ENCODE data around the gene ZFYVE28.

The ZFYVE28 gene

GRCh38 chr4:2352171-2352570 is 66.3 kb downstream of the ZFYVE28 start:
- no peak for DNase-seq (ENCODE audit: low spot score)

GRCh38 chr4:2350982-2351381 is 67.5 kb downstream of the ZFYVE28 start:
- no peak for DNase-seq (ENCODE audit: low spot score)

GRCh38 chr4:2348786-2349185 is 69.7 kb downstream of the ZFYVE28 start:
- no peak for DNase-seq (ENCODE audit: low spot score)

- no peak for DNase-seq (ENCODE audit: low spot score)
These were observed 71.3 kb downstream of the ZFYVE28 start for GRCh38 chr4:2347190-2347589.

- no peak for DNase-seq (ENCODE audit: low spot score)
These were observed 75.0 kb downstream of the ZFYVE28 start for GRCh38 chr4:2343476-2343875.

- DNase-seq (ENCODE audit: low spot score), result no peak
These were observed 76.4 kb downstream of the ZFYVE28 start for GRCh38 chr4:2341911-2342652.

- no peak for DNase-seq (ENCODE audit: low spot score)
These were observed 77.1 kb downstream of the ZFYVE28 start for GRCh38 chr4:2341261-2341841.

GRCh38 chr4:2340272-2341061 is 78.0 kb downstream of the ZFYVE28 start:
- DNase-seq (ENCODE audit: low spot score), result no peak

GRCh38 chr4:2339458-2340271 is 78.8 kb downstream of the ZFYVE28 start:
- DNase-seq (ENCODE audit: low spot score), result no peak

- DNase-seq (ENCODE audit: low spot score), result no peak
These were observed 79.5 kb downstream of the ZFYVE28 start for GRCh38 chr4:2338754-2339457.

GRCh38 chr4:2337896-2338295 is 80.5 kb downstream of the ZFYVE28 start:
- DNase-seq (ENCODE audit: low spot score), result no peak

- DNase-seq (ENCODE audit: low spot score), result no peak
These were observed 81.2 kb downstream of the ZFYVE28 start for GRCh38 chr4:2337131-2337723.

GRCh38 chr4:2336659-2337058 is 81.8 kb downstream of the ZFYVE28 start:
- DNase-seq (ENCODE audit: low spot score), result no peak

GRCh38 chr4:2335729-2336101 is 82.7 kb downstream of the ZFYVE28 start:
- DNase-seq (ENCODE audit: low spot score), result no peak

GRCh38 chr4:2334826-2335728 is 83.4 kb downstream of the ZFYVE28 start:
- DNase-seq (ENCODE audit: low spot score), result no peak

- no peak for DNase-seq (ENCODE audit: low spot score)
These were observed 84.4 kb downstream of the ZFYVE28 start for GRCh38 chr4:2333916-2334644.

- no peak for DNase-seq (ENCODE audit: low spot score)
These were observed 85.0 kb downstream of the ZFYVE28 start for GRCh38 chr4:2333356-2333841.

GRCh38 chr4:2332976-2333319 is 85.5 kb downstream of the ZFYVE28 start:
- DNase-seq (ENCODE audit: low spot score), result no peak

- DNase-seq (ENCODE audit: low spot score), result no peak
These were observed 86.1 kb downstream of the ZFYVE28 start for GRCh38 chr4:2332201-2332975.
